NB4 (cell line): ENCODE measurements around the gene SLC9A8.

Experiments used
- MYC ChIP-seq: IDR thresholded peaks from 2 replicates; pipeline ENCODE4 v1.6.1; 2011; ENCODE audit warnings: low read depth, low read length
- POLR2A ChIP-seq: IDR thresholded peaks from 2 replicates; pipeline ENCODE4 v1.6.1; 2011; ENCODE audit warnings: mild to moderate bottlenecking; ENCODE audit not compliant: insufficient read length; ENCODE audit errors: extremely low read depth
- TF ChIP-seq, protein P1 (sequence below): IDR thresholded peaks from one replicate; pipeline ENCODE4 v1.5.1; 2012; ENCODE audit warnings: low read depth, low read length
- TF ChIP-seq, protein P2 (sequence below): IDR thresholded peaks from 2 replicates; pipeline ENCODE4 v1.6.1; 2011; ENCODE audit warnings: low read depth, low read length

DNA sequence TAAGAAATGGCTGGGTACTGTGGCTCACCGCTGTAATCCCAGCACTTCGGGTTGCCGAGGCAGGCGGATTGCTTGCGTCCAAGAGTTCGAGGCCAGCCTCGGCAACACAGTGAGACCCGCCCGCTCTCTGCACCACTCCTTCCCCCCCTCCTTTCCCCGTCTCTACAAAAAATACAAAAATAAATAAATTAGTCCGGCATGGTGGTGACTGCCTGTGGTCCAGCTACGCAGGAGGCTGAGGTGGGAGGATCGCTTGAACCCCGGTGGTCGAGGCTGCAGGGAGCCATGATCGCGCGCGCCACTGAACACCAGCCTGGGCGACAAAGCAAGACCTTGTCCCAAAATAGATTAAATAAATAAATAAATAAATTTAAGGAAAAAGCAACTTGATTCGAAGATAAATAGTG lies 123.1 kb downstream of the SLC9A8 start:
- TF ChIP-seq, protein P1, sequence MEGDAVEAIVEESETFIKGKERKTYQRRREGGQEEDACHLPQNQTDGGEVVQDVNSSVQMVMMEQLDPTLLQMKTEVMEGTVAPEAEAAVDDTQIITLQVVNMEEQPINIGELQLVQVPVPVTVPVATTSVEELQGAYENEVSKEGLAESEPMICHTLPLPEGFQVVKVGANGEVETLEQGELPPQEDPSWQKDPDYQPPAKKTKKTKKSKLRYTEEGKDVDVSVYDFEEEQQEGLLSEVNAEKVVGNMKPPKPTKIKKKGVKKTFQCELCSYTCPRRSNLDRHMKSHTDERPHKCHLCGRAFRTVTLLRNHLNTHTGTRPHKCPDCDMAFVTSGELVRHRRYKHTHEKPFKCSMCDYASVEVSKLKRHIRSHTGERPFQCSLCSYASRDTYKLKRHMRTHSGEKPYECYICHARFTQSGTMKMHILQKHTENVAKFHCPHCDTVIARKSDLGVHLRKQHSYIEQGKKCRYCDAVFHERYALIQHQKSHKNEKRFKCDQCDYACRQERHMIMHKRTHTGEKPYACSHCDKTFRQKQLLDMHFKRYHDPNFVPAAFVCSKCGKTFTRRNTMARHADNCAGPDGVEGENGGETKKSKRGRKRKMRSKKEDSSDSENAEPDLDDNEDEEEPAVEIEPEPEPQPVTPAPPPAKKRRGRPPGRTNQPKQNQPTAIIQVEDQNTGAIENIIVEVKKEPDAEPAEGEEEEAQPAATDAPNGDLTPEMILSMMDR = no peak
- TF ChIP-seq POLR2A (no peak), MYC (no peak)
- TF ChIP-seq, protein P2, sequence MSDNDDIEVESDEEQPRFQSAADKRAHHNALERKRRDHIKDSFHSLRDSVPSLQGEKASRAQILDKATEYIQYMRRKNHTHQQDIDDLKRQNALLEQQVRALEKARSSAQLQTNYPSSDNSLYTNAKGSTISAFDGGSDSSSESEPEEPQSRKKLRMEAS = no peak
